ENCODE measurements around the gene PRR7.

Gene PRR7

GRCh38 chr5:177425196-177425800 lies 21.3 kb upstream of the PRR7 start:
- no peak for DNase-seq

GRCh38 chr5:177425801-177426565 lies 20.6 kb upstream of the PRR7 start:
- DNase-seq, result peak; percentile 100

GRCh38 chr5:177426566-177427210 lies 19.9 kb upstream of the PRR7 start, which contains the start of gene GRK6:
GRK6 (plus strand) TSS chr5:177426676; CDS start chr5:177426846, 170 bp downstream.
- DNase-seq, result peak; percentile 49 to 58

GRCh38 chr5:177427211-177427822 lies 19.3 kb upstream of the PRR7 start:
- DNase-seq, result no peak

- DNase-seq, result no peak
Measured at GRCh38 chr5:177427919-177428573, 18.6 kb upstream of the PRR7 start.

- DNase-seq, result no peak
Measured at GRCh38 chr5:177428574-177429217, 17.9 kb upstream of the PRR7 start.

- DNase-seq, result peak; percentile 87 to 89
Measured at GRCh38 chr5:177429248-177430040, 17.2 kb upstream of the PRR7 start.

- no peak for DNase-seq
Measured at GRCh38 chr5:177430140-177430951, 16.3 kb upstream of the PRR7 start.

- DNase-seq, result no peak
Measured at GRCh38 chr5:177430972-177431316, 15.7 kb upstream of the PRR7 start.

GRCh38 chr5:177431317-177432142 lies 15.1 kb upstream of the PRR7 start:
- peak; percentile 27 to 35 for DNase-seq

GRCh38 chr5:177432143-177432838 lies 14.3 kb upstream of the PRR7 start:
- peak; percentile 44 for DNase-seq

GRCh38 chr5:177432839-177433657 lies 13.6 kb upstream of the PRR7 start:
- DNase-seq, result no peak

- DNase-seq, result no peak
Measured at GRCh38 chr5:177433658-177434217, 12.9 kb upstream of the PRR7 start.

GRCh38 chr5:177434437-177434836 lies 12.2 kb upstream of the PRR7 start:
- peak; percentile 51 to 56 for DNase-seq

GRCh38 chr5:177434942-177435738 lies 11.5 kb upstream of the PRR7 start:
- DNase-seq, result no peak

GRCh38 chr5:177435847-177436536 lies 10.6 kb upstream of the PRR7 start:
- DNase-seq, result no peak
